Uterus (tissue), 2 donors: Measurements from ENCODE around the gene TGFBI.

Source experiments
- CTCF ChIP-seq, 4 experiments: fragments of 200-600 bp in 2 of 4; fragments of 450-650 bp in 2 of 4; sonication (generic) in 2 of 4; IDR thresholded peaks; one replicate each; pipeline ENCODE4 v1.5.1; 2016 to 2019; ENCODE audit warnings: antibody characterized with exemption in 4 of 4, mild to moderate bottlenecking in 2 of 4, moderate library complexity in 1 of 4
- POLR2A ChIP-seq, 2 donors: fragments of 450-650 bp; IDR thresholded peaks; one replicate each; pipeline ENCODE4 v1.6.1; 2016; ENCODE audit warnings: antibody characterized with exemption in 2 of 2, mild to moderate bottlenecking in 1 of 2, moderate library complexity in 1 of 2

GRCh38 chr5:136103118-136103517 is 74.3 kb downstream of the TGFBI start:
- TF ChIP-seq CTCF (IDR thresholded peaks at IDR 0.05) (no peak), POLR2A (IDR thresholded peaks at IDR 0.05) (no peak)
